Measurements from ENCODE around the gene VSTM2B.

The VSTM2B gene

GRCh38 chr19:29524201-29524911 is 1.4 kb upstream of the VSTM2B start:
- ATAC-seq = no peak
- TF ChIP-seq SNAI2 (CRISPR knock-in tag; IDR thresholded peaks at IDR 0.05) (no peak), PPARA (CRISPR knock-in tag; IDR thresholded peaks at IDR 0.05; ENCODE audit: borderline replicate concordance) (no peak), RARB (CRISPR knock-in tag; IDR thresholded peaks at IDR 0.05) (no peak), ESRRG (CRISPR knock-in tag; IDR thresholded peaks at IDR 0.05) (no peak)

GRCh38 chr19:29524912-29525831 is 622 bp upstream of the VSTM2B start:
- TF ChIP-seq TOX (CRISPR knock-in tag; IDR thresholded peaks at IDR 0.05; ENCODE audit: borderline replicate concordance) (no peak), SNAI2 (CRISPR knock-in tag; IDR thresholded peaks at IDR 0.05) (no peak), ZNF565 (CRISPR knock-in tag; conservative IDR thresholded peaks at IDR 0.05; ENCODE audit: low read depth) (no peak), CSRNP3 (CRISPR knock-in tag; IDR thresholded peaks at IDR 0.05) (no peak)
- ATAC-seq = no peak

GRCh38 chr19:29526730-29527499 is 1.1 kb downstream of the VSTM2B start:
- no peak for ATAC-seq
- TF ChIP-seq TCF4 (CRISPR knock-in tag; IDR thresholded peaks at IDR 0.05; ENCODE audit: borderline replicate concordance) (no peak), BACH2 (CRISPR knock-in tag; IDR thresholded peaks at IDR 0.05; ENCODE audit: borderline replicate concordance) (no peak), SNAI2 (CRISPR knock-in tag; IDR thresholded peaks at IDR 0.05) (no peak), CSRNP3 (CRISPR knock-in tag; IDR thresholded peaks at IDR 0.05) (no peak), TOX (CRISPR knock-in tag; IDR thresholded peaks at IDR 0.05; ENCODE audit: borderline replicate concordance) (no peak), POU6F1 (CRISPR knock-in tag; IDR thresholded peaks at IDR 0.05; ENCODE audit: borderline replicate concordance, low read depth) (no peak), ZNF8 (CRISPR knock-in tag; IDR thresholded peaks at IDR 0.05) (no peak), CREB5 (CRISPR knock-in tag; IDR thresholded peaks at IDR 0.05; ENCODE audit: low read depth) (no peak), ARNTL (CRISPR knock-in tag; IDR thresholded peaks at IDR 0.05; ENCODE audit: borderline replicate concordance, low read depth) (no peak), ISL1 (CRISPR knock-in tag; IDR thresholded peaks at IDR 0.05) (no peak), RARB (CRISPR knock-in tag; IDR thresholded peaks at IDR 0.05) (no peak), ZC3H10 (CRISPR knock-in tag; IDR thresholded peaks at IDR 0.05) (no peak), TSHZ2 (CRISPR knock-in tag; IDR thresholded peaks at IDR 0.05) (no peak), PATZ1 (CRISPR knock-in tag; IDR thresholded peaks at IDR 0.05; ENCODE audit: borderline replicate concordance) (no peak), ESRRG (CRISPR knock-in tag; IDR thresholded peaks at IDR 0.05) (no peak), ZFP3 (CRISPR knock-in tag; IDR thresholded peaks at IDR 0.05) (no peak), ZNF565 (CRISPR knock-in tag; conservative IDR thresholded peaks at IDR 0.05; ENCODE audit: low read depth) (no peak), GLIS3 (CRISPR knock-in tag; IDR thresholded peaks at IDR 0.05) (no peak), ZFP30 (CRISPR knock-in tag; IDR thresholded peaks at IDR 0.05) (no peak), ZNF70 (CRISPR knock-in tag; IDR thresholded peaks at IDR 0.05) (no peak)

All from SK-N-SH treated with all-trans-retinoic acid at 6 μM for 48 hours (cell line).